Measurements from ENCODE around the gene AMDHD2. TPM values are rescaled to one million over a fixed set of nuclear protein-coding genes. Genes with fewer than 3 reads are reported as not detected.

Gene AMDHD2
- total RNA-seq, 1 experiment from 2014 or later: 67.2 TPM

- Mint-ChIP-seq H3K9me3 (ENCODE audit: unreplicated experiment) (no peaks in the 10 kb centered on the region), H3K27ac (ENCODE audit: unreplicated experiment) (no peak overlapping the region), H3K36me3 (ENCODE audit: insufficient read depth, unreplicated experiment) (peaks cover 10% of the 10 kb centered on the region), H3K4me3 (ENCODE audit: unreplicated experiment) (no peak overlapping the region), H3K4me1 (ENCODE audit: low read depth, unreplicated experiment) (peaks cover 6% of the 10 kb centered on the region), H3K27me3 (ENCODE audit: insufficient read depth, unreplicated experiment) (no peaks in the 10 kb centered on the region)
- TF ChIP-seq CTCF (IDR thresholded peaks at IDR 0.05; ENCODE audit: insufficient read depth in 1 of 2, low read depth in 1 of 2, low read length in 1 of 2, severe bottlenecking in 1 of 2, unreplicated experiment in 1 of 2): no peak
- Histone ChIP-seq H3K9me3 (no peaks in the 10 kb centered on the region), H3K4me3 (ENCODE audit: low read depth, low read length) (no peak overlapping the region), H3K27me3 (replicated peaks; ENCODE audit: control insufficient read depth, insufficient read depth, low read length) (no peaks in the 10 kb centered on the region), H3K4me1 (0 out of 2 replicates have a peak, but pooled peaks cover 8% of the 10 kb centered on the region), H3K36me3 (ENCODE audit: control insufficient read depth, insufficient read depth, low read length) (no peaks in the 10 kb centered on the region)
- no peak for DNase-seq
- intact Hi-C loops (cut with micrococcal nuclease; ENCODE audit: unreplicated experiment): no loop called here
- BruUV-seq (replicated peaks): no TSS peak
- ChIA-PET POLR2A (no interaction called here), CTCF (no interaction called here)
Observed at GRCh38 chr16:2498531-2499253, 21.5 kb upstream of the AMDHD2 start.

DNA sequence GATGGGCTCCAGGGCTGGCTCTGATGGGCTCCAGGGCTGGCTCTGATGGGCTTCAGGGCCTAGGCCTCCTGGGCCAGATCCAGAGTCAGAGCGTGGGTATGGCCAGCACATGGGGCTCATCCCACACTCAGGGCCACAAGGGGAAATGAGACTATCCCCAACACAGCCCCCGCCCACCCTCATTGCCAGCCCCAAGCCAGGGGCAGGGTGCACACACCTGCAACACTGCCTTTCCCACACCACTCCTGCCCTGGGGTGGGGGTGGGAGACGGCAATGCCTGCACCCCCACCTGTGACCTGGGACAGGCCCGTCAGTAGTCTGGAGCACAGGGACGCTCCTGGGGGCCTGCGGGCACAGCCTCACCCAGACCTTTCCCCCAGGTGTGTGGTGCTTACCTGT, 20.7 kb upstream of the AMDHD2 start:
- Mint-ChIP-seq H3K4me1 (ENCODE audit: low read depth, unreplicated experiment) (peaks cover 6% of the 10 kb centered on the region), H3K9me3 (ENCODE audit: unreplicated experiment) (no peaks in the 10 kb centered on the region), H3K27ac (ENCODE audit: unreplicated experiment) (no peak overlapping the region), H3K27me3 (ENCODE audit: insufficient read depth, unreplicated experiment) (no peaks in the 10 kb centered on the region), H3K36me3 (ENCODE audit: insufficient read depth, unreplicated experiment) (peaks cover 10% of the 10 kb centered on the region), H3K4me3 (ENCODE audit: unreplicated experiment) (no peak overlapping the region)
- ChIA-PET CTCF (no interaction called here), POLR2A (no interaction called here)
- Histone ChIP-seq H3K27me3 (replicated peaks; ENCODE audit: control insufficient read depth, insufficient read depth, low read length) (no peaks in the 10 kb centered on the region), H3K4me1 (0 out of 2 replicates have a peak, but pooled peaks cover 8% of the 10 kb centered on the region), H3K36me3 (ENCODE audit: control insufficient read depth, insufficient read depth, low read length) (no peaks in the 10 kb centered on the region), H3K4me3 (ENCODE audit: low read depth, low read length) (no peak overlapping the region), H3K9me3 (no peaks in the 10 kb centered on the region)
- BruUV-seq (replicated peaks): no TSS peak
- no peak for DNase-seq
- intact Hi-C loops (cut with micrococcal nuclease; ENCODE audit: unreplicated experiment): no loop called here
- TF ChIP-seq CTCF (IDR thresholded peaks at IDR 0.05; ENCODE audit: insufficient read depth in 1 of 2, low read depth in 1 of 2, low read length in 1 of 2, severe bottlenecking in 1 of 2, unreplicated experiment in 1 of 2): no peak

DNA sequence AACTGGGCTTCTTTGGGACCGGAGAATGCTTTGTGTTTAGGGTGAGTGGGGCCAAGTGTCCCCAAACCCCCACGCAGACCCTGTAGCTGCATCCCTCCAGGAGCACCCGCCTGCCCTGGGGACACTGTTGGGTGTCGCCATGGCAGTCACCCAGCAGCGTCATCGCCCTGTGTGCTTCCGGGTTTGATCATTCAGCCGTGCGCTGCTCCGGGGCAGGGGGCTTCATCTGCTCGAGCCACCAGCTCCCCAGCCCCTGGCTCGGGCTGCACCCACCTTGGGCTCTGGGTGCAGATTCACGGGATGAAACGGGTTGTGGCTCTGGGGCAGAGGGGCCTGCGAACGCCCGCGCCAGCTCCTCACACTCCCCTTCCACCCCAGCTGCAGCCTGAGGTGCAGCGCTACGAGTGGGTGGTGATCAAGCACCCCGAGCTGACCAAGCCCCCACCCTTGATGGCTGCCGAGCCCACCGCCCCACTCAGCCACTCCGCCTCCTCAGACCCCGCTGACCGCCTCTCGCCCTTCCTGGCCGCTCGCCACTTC, 20.2 kb upstream of the AMDHD2 start:
- CTCF ChIA-PET: interaction anchor here (1.9 kb wide), 1 partner anchor 306 kb away, joined by 11 read pairs; no protein-coding TSS in a partner anchor

More for the DNA sequence above, 20.2 kb upstream of the AMDHD2 start:
- H3K27me3 Mint-ChIP-seq (ENCODE audit: insufficient read depth, unreplicated experiment): no peaks in the 10 kb centered on the region
- H3K27me3 ChIP-seq (replicated peaks; ENCODE audit: control insufficient read depth, insufficient read depth, low read length): no peaks in the 10 kb centered on the region
- no TSS peak for BruUV-seq (replicated peaks)
- no peak for TF ChIP-seq CTCF (IDR thresholded peaks at IDR 0.05; ENCODE audit: insufficient read depth in 1 of 2, low read depth in 1 of 2, low read length in 1 of 2, severe bottlenecking in 1 of 2, unreplicated experiment in 1 of 2)
- H3K27ac Mint-ChIP-seq (ENCODE audit: unreplicated experiment): no peak overlapping the region
- POLR2A ChIA-PET: no interaction called here
- H3K36me3 ChIP-seq (ENCODE audit: control insufficient read depth, insufficient read depth, low read length): no peaks in the 10 kb centered on the region
- DNase-seq: no peak
- H3K9me3 Mint-ChIP-seq (ENCODE audit: unreplicated experiment): no peaks in the 10 kb centered on the region
- H3K4me1 ChIP-seq: 0 out of 2 replicates have a peak, but pooled peaks cover 8% of the 10 kb centered on the region
- no peaks in the 10 kb centered on the region for H3K9me3 ChIP-seq
- intact Hi-C loops (cut with micrococcal nuclease; ENCODE audit: unreplicated experiment): loop anchor here (2.0 to 10.0 kb wide), 4 partner anchors 25 to 305 kb away; partner anchors contain the start of genes ABCA3 and TBC1D24
- no peak overlapping the region for H3K4me3 ChIP-seq (ENCODE audit: low read depth, low read length)
- H3K4me1 Mint-ChIP-seq (ENCODE audit: low read depth, unreplicated experiment): peaks cover 6% of the 10 kb centered on the region
- H3K36me3 Mint-ChIP-seq (ENCODE audit: insufficient read depth, unreplicated experiment): peaks cover 10% of the 10 kb centered on the region
- H3K4me3 Mint-ChIP-seq (ENCODE audit: unreplicated experiment): no peak overlapping the region

All from Caco-2 (cell line).